Fibroblast of skin of right quadriceps (primary cell): Measurements from ENCODE around the gene ZNF770.
A peak's percentile ranks its signal among the peaks of the same experiment; 100 is the strongest.

Experiments used
- DNase-seq: peaks from one replicate; pipeline ENCODE4 v3.0.0-alpha.2; 2013

The ZNF770 gene, protein sequence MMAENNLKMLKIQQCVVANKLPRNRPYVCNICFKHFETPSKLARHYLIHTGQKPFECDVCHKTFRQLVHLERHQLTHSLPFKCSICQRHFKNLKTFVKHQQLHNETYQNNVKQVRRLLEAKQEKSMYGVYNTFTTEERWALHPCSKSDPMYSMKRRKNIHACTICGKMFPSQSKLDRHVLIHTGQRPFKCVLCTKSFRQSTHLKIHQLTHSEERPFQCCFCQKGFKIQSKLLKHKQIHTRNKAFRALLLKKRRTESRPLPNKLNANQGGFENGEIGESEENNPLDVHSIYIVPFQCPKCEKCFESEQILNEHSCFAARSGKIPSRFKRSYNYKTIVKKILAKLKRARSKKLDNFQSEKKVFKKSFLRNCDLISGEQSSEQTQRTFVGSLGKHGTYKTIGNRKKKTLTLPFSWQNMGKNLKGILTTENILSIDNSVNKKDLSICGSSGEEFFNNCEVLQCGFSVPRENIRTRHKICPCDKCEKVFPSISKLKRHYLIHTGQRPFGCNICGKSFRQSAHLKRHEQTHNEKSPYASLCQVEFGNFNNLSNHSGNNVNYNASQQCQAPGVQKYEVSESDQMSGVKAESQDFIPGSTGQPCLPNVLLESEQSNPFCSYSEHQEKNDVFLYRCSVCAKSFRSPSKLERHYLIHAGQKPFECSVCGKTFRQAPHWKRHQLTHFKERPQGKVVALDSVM

DNA sequence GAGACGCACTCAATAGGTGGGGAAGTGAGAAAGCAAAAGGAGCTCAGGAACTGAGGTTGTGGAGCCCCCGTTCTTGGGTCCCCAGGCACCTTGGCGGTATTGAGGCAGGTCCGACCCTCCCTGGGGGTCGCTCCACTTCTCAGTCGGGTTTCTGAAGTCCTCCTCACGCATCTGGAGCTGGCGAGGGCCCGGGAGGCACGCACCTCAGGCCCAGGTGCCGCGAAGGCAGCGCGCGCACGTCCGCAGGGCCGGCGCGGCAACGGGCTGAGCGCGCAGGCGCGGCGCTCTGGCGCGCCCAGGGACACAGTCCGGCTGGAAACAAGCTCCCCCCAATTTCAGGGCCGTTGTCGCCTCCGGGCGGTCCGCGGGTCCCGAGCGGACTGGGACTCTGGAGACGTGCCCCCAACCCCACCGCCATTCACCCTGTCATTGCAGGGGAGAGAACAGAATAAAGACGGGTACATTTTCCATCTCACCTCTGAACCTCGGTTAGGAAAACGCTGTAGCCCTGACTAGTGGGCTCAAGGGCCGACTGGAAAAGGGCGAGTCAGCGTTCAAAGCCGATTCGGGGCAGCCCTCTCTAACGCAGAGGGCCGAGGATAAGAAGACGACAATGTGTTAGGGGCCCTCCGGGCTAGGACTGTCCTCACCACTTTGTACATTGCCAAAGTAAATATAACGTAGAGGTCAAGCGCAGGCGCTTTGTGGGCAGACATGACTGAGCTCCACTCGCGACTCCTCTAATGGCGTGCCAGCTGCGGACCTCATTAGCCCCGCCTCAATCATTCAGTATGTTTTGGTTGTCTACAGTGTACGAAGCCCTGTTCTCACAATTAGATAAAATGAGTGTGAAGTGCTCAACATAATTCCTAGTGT, at the start of gene ZNF770:
Gene ZNF770 (minus strand): TSS at position 261 of the 876 bp plus-strand sequence. CDS start 4,853 bp downstream, outside the sequence.
- DNase-seq = peak; percentile 79

DNA sequence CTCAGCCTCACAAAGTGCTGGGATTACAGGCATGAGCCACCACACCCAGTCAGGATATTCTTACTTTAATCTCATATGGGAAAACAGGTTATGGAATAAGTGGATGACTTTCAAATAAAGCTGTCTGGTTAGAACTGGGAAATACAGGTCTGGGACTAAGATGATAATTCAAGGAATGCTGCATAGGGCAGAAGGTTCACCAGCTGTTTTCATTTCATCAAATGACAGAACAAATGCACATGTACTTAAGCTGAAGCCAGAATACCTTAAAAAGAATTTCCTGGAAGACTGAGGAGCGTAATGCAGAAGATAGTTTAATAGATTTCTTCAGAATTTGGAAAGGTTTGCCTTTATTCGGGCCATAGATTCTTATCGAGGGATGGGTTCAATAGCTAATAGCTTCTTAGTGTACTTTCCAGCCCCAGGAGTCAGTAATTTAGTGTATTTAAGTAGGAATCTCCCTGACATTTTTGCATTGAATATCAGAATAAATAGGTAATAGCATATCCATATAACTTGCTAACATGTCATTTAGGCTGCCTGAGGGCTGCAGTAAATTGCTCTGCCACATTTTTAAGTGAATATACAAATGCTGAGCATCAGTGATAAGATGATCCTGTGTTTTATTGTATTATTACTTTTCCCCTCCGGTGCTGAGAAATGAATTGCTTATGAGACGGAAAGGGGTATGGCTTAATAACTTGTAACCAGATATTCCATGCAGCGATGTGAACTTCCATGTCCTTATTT, 40.3 kb upstream of the ZNF770 start:
- DNase-seq = no peak

DNA sequence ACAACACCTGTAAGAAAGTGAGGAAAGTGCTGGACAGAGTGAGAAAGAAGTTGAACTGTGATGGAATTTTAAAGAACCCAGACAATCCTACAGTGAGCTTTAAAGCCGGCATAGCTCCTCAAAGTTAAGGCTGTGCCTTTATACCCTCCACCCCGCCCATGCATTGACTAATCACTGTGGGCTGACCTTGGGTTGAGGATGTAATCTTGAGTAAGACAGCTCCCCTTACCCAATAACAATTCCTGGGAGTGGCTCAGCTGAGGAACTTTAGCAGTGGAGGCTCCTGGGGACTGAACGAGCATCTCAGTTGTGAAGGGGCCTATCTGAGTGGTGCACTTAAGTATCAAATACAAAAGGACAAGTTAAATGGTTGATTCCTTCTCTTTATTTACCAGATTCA, 35.7 kb upstream of the ZNF770 start:
- no peak for DNase-seq

DNA sequence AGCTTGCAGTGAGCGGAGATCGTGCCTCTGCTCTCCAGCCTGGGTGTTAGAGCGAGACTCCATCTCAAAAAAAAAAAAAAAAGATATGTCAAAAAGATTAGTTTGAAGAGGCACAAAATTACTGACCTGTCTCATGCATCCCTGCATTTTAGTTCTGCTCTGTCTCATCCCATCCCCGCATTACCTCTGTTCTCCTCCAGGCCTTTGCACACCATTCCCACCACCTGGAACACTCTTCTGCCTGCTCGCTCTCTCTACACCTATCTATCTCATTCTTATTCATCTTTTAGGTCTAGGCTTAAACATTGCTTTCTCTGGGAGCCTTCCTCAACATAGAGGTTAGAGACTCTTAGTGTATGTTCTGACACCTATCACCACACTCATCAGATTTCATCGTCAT, 32.9 kb upstream of the ZNF770 start:
- DNase-seq = no peak

DNA sequence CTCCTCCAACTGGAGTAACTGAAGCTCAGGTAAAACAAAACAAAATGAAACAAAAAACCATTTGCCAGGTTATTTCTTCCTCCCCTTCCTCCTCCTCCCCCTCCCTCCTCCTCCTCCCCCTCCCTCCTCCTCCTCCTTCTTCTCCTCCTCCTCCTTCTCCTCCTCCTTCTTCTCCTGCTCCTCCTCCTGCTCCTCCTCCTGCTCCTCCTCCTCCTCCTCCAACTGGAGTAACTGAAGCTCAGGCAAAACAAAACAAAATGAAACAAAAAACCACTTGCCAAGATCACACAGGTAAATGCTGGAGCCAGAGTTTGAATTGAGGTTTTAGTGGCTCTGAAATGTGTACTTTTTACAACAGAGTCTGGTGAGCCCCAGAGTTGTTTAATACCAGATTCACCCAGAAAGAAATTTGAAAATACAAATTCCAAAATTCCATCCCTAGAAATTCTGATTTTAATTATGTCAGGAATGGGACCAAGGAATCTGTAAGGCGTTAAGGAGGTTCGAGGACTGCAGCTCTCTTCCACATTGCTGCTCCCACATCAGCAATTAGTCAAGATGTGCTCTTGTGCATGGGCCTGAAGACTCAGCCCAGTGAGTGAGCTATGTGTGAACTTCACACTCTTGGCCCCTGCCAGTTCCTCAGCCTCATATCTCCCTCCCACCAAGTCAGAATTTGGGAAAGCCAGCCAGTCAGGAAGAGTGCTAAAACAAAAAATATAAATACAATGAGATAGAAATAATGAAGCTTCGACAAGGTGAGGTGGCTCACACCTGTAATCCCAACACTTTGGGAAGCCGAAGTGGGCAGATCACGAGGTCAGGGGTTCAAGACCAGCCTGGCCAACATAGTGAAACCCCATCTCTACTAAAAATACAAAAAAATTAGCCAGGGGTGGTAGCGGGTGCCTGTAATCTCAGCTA, 31.6 kb upstream of the ZNF770 start:
- DNase-seq = peak; percentile 20

DNA sequence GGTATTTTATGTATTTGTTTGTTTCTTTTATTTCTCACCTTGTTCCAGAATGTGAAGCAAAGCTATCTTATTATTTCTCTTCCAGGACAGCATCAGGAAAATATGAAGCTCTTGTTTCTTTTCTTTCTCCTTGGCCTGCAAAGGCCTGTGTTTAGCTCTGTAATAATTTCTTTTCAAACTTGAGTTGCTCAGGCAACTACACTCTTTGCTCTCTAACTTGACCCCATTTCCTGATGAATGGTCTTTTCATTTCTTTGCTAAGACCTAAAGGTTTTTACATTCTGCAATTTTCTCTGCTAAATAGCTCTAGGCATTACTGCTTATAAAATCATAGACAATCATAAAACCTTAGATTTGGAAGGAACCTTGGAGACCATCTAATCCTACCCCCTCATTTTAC, 26.2 kb upstream of the ZNF770 start:
- no peak for DNase-seq

DNA sequence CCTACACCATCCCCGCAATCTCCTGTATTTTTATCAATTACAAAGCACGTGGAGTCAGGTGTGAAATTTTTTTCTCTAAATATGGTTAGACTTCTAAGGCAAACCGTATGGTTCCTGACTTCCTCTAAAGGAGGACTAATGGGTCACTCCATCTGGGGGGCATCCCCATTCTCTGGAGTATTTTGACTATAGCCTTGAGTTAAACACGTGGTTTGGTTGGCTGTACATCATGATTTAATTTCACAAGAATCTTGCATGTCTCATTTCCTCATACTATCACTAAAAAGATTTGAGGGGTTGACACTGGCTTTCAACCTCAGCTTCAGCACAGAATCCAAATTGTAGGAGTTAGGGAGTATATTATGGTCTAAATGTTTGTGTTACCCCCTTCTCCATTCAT, 25.3 kb upstream of the ZNF770 start:
- peak; percentile 13 for DNase-seq

DNA sequence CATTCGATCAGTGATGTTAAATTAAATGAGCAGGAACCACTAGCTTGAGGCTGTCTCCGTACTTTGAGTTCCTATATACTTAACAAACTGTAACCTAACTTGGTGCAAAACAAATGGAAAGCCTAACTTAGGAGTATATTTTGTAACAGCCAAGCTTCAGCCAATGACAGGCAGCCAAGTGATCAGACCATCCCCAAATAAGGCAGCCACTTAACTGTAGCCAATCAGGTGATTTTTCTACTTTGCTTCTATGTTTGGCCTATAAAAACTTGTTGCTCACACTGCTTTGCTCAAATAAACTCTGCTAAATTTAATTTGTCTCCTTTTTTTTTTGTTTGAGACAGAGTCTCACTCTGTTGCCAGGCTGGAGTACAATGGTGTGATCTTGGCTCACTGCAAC, 19.3 kb upstream of the ZNF770 start:
- DNase-seq = peak; percentile 7

DNA sequence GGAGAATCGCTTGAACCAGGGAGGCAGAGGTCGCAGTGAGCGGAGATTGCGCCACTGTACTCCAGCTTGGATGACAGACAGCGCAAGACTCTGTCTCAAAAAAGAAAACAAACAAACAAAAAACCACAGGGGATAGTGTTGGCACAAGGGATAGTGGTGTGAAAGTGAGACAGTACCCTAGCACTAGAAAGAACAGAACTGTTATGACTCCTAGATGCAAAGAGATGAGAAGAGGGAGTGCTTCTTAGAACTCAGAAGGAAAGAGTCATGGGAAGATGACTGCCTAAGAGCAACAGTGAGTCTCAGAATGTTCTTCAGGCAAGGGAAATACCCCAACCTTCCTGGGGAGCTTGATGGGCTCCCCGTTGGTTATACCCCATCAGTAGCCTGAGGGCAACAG, 17.8 kb upstream of the ZNF770 start:
- no peak for DNase-seq

DNA sequence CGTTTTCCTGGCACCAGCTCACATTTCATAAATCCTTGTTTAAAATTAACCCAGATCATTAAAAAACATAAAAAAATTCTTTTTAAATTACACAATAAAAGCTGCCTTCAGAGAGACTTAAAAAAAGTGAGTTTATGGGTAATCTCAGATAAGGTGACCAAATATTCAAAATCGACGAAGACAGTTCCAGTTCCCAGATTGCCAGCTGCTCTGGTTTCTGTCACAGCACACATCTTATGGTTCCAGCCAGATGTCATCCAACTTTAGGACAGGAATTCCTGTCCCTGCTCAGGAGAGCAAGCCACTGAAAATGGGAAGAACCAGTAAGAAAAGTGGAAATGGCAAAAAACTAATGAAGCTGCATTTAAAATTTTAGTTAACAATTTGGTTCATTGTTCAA, 15.8 kb upstream of the ZNF770 start:
- no peak for DNase-seq

DNA sequence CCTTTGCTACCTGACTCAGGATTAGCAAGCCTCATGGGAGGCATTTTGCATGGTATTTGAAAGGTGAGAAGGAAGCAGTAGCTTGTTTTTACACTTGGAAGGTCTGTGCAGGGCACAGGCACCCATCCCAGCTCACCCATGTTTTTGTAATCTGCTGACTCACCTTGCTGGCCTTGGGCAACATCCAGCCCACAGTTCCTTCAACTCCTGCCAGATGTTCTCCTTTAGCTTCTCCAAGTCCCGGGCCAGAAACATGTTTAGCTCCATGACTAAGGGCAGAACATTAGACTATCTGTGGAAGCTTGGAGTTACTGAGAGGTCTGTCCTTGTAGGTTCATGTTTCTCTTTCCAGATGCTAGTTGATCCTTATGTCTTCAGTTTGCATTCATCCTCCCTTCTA, 12.4 kb upstream of the ZNF770 start:
- DNase-seq = peak; percentile 67

DNA sequence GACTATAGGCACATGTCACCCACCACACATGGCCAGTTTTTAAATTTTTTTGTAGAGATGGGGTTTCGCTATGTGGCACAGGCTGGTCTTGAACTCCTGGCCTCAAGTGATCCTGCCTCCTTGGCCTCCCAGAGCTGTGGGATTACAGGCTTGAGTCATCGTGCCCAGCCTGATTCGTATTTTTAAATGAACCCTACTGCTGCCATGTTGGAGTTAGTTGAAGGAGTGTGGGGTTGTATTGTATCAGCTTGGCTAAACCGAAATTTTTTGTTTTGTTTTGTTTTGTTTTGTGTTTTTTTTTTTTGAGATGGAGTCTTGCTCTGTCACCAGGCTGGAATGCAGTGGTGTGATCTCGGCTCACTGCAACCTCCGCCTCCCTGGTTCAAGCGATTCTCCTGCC, 11.8 kb upstream of the ZNF770 start:
- no peak for DNase-seq

DNA sequence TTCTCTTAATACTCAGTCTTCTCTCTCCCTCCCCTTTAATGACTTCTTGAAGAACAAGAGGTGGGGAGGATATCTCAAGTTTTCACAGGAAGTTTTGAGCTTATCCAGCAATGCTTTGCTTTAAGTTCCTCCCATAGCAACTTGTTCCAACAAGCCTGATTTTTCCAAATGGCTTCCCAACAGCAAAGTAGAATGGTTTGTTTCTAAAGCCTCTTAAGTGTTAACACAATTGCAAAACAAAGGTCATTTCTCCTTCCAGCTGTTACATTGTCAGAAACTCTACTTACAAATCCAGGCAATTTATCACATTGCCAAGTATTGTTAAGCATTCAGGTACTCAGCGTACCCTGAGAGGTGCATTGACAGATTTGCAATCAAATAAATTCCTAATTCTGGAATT, 6.8 kb upstream of the ZNF770 start:
- DNase-seq = no peak

DNA sequence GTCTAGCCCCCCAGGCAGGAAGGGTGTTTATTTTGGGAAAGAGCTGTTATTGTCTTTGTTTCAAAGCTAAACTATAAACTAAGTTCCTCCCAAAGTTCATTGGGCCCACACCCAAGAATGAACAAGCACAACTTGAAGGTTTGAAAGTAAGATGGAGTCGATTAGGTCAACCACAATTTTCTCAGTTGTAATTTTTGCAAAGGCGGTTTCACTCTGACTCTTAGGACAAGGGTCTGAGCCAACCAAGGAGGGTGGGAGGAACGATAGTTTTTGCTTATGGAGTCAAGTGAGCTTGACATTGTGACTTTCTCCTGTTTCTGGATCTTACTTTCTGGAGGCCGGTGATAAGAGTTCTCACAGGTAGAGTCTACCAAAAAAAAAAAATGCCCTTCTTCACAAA, 5.8 kb upstream of the ZNF770 start:
- no peak for DNase-seq

DNA sequence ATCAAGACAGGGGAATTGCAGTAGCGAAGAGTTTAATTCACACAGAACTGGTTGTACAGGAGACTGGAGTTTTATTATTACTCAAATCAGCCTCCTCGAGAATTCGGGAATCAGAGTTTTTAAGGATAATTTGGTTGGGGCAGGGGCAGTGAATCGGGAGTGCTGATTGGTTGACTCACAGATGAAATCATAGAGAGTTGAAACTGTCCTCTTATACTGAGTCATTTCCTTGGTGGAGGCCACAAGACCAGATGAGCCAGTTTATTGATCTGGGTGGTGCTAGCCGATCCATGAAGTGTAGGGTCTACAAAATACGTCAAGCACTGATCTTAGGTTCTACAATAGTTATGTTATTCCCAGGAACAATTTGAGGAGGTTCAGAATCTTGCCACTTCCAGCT, 5.3 kb upstream of the ZNF770 start:
- no peak for DNase-seq

DNA sequence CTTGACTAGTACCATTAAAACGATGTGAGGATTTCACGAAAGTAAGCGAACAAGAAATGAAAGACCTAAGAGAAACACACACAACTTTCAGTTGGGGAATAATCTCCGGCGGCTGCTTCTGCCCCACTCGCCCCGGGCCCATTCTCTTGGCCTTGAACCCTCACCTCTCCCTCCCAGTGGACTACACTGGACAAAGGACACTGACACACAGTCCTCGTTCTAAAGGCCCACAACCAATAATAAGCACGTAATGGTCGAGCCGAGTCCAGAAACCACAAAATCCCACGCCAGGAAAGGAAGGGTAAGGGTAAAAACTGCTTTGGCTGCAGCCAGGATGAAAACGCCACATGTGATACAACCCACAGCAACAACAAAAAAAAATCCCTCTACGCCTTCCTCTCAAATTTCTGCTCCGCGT, 469 bp downstream of the ZNF770 start:
- no peak for DNase-seq

DNA sequence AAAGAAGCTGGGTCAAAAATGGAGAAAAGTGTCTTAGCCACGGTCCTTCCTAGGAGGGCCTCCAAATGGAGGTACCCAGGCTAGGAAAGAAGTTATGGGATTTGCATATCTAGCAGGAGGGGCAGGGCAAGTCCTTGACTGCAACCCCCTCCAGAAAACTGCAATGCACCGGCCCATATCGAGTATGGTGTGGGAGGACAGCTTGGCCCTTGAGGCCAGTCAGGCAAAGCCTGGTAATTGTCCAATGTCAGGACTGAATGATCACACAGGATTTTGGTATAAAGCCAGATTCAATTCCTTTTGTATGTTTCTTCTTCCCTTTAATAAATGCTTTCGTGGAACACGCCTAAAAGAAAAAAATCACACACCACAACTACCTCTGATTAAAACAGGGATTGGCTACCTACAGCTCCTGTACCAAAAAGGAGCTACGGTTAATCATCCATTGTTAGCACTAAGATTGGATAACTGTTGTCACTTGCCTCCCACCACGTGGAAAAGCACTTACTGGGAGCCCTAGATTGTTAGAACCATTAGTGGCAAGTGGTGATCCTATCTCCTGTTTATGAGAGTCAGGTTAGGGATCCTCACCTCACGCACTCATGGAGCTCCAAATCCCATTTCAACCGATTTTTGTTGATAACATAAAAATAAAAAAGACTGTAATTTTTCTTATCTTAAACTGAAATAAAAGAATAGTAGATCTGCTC, 1.2 kb downstream of the ZNF770 start:
- DNase-seq = no peak

DNA sequence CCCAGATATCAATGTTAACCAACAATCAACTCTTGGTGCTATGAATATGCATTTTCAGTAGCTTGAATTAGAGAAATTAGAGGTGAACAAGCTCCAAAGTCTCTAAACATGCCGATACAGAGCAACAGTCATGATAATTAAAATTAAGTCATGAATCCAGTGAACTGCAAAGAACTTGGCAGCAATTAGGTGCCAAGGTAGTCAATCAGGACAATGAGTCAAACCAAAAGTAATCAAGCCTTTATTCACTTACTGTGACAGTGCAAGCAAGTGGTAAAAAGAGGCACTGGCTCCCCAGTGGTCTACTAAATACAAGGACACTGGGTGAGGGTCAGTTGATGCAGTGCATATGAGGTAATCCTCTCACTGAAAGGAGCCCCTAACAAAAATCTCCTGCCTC, 1.8 kb downstream of the ZNF770 start:
- DNase-seq = no peak

DNA sequence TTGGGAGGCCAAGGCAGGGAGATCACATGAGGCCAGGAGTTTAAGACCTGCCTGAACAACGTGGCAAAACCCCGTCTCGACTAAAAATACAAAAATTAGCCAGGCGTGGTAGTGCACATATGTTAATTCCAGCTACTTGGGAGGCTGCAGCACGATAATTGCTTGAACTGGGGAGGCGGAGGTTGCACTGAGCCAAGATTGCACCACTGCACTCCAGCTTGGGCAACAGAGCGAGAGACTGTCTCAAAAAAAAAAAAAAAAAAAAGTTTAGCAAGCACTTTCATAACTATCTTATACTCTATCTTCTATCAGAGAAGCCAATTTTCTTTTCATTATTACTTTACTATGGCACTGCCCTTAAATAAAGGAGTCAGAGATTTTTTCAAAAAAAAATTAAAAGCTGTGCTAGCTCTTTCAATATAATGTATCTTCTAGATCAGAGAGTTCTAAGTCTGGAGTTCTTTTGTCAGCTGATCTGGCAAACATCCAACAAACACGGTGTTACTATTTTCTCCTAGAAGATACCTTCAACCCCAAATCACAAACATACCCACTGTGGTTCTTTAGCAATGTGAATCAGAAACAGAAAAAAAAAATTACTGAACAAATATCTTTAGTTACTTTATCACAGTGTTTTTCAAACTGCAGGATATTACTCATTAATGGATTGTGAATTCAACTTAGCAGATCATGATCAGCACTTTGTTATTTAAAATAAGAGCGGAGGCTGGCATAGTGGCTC, 3.0 kb downstream of the ZNF770 start:
- no peak for DNase-seq

DNA sequence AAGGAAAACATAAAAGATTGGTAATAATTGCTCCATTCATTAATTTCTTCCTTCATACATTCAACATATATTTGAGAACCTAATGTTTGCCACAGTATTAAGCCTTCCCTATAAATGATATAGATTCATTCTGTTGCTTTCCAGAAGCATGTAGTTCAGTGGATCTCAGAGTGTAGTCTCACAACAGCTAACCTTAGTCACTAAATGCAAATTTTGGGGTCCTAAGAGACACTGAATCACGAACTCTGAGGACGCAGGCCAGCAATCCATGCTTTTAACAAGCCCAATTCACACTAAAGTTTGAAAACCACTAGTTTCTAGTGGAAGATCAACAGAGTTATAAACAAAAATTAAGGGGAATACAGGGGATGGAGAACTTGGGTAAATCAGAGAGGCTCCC, 11.3 kb downstream of the ZNF770 start:
- no peak for DNase-seq
